ENCODE measurements around the gene FXYD7.

FXYD7 gene

GRCh38 chr19:35138305-35138892 lies 4.7 kb upstream of the FXYD7 start, which contains the start of gene FXYD1:
Gene FXYD1 (plus strand): TSS chr19:35138824. CDS start chr19:35140080, 1,256 bp downstream.
- H3K36me3 ChIP-seq (ENCODE audit: control insufficient read depth in 2 of 2, insufficient read depth in 1 of 2, low read length in 2 of 2): no peaks in the 10 kb centered on the region; a peak in 1 of 3 replicates
- no peak within 1 kb of the TSS for H3K27ac ChIP-seq (ENCODE audit: extremely low read depth, low read depth, low read length)
- no peaks in the 10 kb centered on the region for H3K9me3 ChIP-seq (ENCODE audit: control insufficient read depth, insufficient read depth, low read depth, low read length)
- ChIA-PET CTCF (interaction anchor here (1.2 to 5.5 kb wide), 4 partner anchors 11 to 92 kb away, joined by 4 to 108 read pairs (median 39); no protein-coding TSS in a partner anchor), POLR2A (no interaction called here)
- TF ChIP-seq SCRT2 (tag by site-specific recombination; IDR thresholded peaks at IDR 0.05): no peak
- TF ChIP-seq ZNF155 (tag by site-specific recombination; IDR thresholded peaks at IDR 0.05): no peak
- no peak for TF ChIP-seq HOXC10 (CRISPR knock-in tag; IDR thresholded peaks at IDR 0.05)
- TF ChIP-seq ZSCAN23 (tag by site-specific recombination; IDR thresholded peaks at IDR 0.05): no peak
- no peak for TF ChIP-seq ZNF843 (tag by site-specific recombination; IDR thresholded peaks at IDR 0.05)
- no peak for TF ChIP-seq HOXD13 (CRISPR knock-in tag; IDR thresholded peaks at IDR 0.05; ENCODE audit: borderline replicate concordance)
- TF ChIP-seq ZNF830 (tag by site-specific recombination; IDR thresholded peaks at IDR 0.05; ENCODE audit: low read depth): no peak
- TF ChIP-seq PATZ1 (tag by site-specific recombination; IDR thresholded peaks at IDR 0.05): no peak
- TF ChIP-seq ZFP69B (tag by site-specific recombination; IDR thresholded peaks at IDR 0.05): no peak
- no peak for TF ChIP-seq ZFHX2 (tag by site-specific recombination; conservative IDR thresholded peaks at IDR 0.05)
- TF ChIP-seq KLF8 (tag by site-specific recombination; IDR thresholded peaks at IDR 0.05): no peak
- TF ChIP-seq ZBTB49 (tag by site-specific recombination; IDR thresholded peaks at IDR 0.05; ENCODE audit: low read depth): no peak
- TF ChIP-seq TSHZ1 (tag by site-specific recombination; IDR thresholded peaks at IDR 0.05; ENCODE audit: borderline replicate concordance): no peak
- TF ChIP-seq REST (tag by site-specific recombination; IDR thresholded peaks at IDR 0.05): no peak
- TF ChIP-seq ZNF138 (tag by site-specific recombination; IDR thresholded peaks at IDR 0.05; ENCODE audit: borderline replicate concordance): no peak
- no peak for TF ChIP-seq ZNF544 (tag by site-specific recombination; IDR thresholded peaks at IDR 0.05)
- TF ChIP-seq TCF7L2 (IDR thresholded peaks at IDR 0.05; ENCODE audit: borderline replicate concordance, low read depth, low read length): no peak
- no peak for TF ChIP-seq ZNF791 (tag by site-specific recombination; IDR thresholded peaks at IDR 0.05)
- TF ChIP-seq ZBTB48 (tag by site-specific recombination; IDR thresholded peaks at IDR 0.05): no peak
- peaks cover 23% of the 10 kb centered on the region for H3K4me1 ChIP-seq (ENCODE audit: control insufficient read depth, insufficient read depth, low read length)
- H3K4me3 ChIP-seq (ENCODE audit: low read depth, low read length): no peak within 1 kb of the TSS
